Anterior cingulate cortex (tissue), 58 donors: ENCODE data around the gene CRTC2.
A peak's percentile ranks its signal among the peaks of the same experiment; 100 is the strongest.
"Not testable (repeated sequence)": the region's sequence is repeated elsewhere in the genome, so short reads cannot be mapped to it uniquely, and the experiment has no call there.

Source experiments
- DNase-seq, 58 donors: peaks; one replicate each; lab custom pipeline; 2025; lab: John Stamatoyannopoulos, UW

Gene CRTC2

DNA sequence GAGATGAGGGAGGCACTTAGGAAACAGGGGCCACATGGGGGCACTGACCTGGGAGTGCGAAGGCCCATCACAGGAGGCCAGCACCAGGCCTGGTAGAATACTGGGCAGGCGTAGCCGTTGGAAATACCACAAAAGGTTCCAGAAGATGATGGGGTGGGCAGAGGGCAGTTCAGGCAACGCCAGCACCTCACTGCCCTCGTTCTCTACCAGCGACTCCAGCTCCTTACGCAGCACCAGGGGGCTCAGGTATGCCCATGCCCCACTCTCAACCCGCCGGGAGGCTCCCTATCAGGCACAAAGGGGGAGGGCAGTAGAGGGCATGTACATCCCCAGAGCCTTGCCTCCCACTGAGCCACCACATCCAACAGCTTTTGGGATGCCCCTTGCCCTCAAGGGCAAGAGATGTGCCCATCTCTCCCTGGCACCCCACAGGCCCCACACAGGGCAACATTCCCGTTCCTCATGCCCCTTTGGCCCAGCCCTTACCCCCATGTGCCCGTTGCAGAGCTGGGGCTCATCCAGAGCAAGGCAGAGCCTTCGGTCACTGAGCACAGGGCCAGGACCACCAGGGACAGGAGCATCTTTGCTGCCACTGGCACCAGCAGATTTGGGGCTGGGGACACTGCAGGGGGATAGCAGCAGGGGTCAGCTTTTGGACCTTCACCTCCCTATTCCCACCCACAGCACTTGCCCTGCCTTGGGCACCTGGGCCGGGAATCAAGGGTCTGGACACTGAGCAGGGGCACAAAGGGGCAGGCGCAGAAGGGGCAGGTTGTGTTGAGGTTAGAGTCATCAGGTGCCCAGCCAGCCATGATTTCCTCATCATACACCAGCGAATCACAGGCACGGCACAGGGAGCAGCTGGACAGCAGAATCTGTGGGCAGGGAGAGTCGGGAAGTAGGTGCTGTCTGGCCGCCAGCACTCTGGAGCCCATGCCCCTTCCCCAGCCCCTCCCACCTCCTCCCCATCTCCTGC is 26.0 kb downstream of the CRTC2 start:
- no peak for DNase-seq

GRCh38 chr1:153929981-153930948 is 28.1 kb downstream of the CRTC2 start:
- peak in 1 of 58 donors; percentile 8 for DNase-seq

DNA sequence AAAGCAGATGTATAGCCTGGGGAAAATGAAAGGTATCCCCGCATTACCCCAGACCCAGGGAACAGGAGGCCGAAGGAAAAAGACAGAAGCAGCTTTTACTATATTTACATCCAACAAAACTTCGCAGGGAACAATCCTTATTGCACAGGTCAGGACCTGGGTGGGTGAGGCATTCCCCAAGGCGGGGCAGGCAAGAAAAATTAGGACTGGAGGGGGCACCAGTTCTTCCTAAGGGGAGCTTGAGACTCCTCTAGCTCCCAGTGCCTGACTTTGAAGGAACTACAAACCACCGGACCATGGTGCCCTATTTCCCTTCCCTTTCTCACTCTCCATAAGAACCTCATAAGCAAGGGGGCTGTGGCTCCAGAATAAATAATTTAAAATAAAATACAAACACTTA is 29.0 kb downstream of the CRTC2 start:
- peak in 1 of 58 donors; percentile 47 for DNase-seq

- DNase-seq = peak in 48 of 58 donors; percentile 6 to 88 (median 62)
These were observed 29.5 kb downstream of the CRTC2 start for GRCh38 chr1:153928791-153929341.

- DNase-seq = peak in 1 of 58 donors; percentile 17
These were observed 30.2 kb downstream of the CRTC2 start for GRCh38 chr1:153928245-153928644.

DNA sequence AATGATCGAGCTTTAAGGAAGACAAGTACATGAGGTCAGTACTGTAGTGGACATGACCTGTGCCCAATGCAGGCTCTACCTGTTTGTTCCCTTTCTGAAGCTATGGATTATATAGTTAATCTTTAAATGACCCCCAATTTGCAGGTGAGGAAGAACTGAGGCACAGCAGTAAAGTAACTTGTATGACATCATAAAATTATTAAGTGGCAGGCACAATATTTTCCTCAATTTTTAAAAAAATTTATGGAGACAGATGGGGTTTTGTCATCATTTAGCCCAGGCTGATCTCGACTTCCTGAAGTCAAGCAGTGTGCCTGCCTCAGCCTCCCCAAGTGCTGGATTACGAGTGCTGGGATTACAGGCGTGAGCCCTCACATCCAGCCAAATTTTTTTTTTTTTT is 32.0 kb downstream of the CRTC2 start:
- no peak for DNase-seq

DNA sequence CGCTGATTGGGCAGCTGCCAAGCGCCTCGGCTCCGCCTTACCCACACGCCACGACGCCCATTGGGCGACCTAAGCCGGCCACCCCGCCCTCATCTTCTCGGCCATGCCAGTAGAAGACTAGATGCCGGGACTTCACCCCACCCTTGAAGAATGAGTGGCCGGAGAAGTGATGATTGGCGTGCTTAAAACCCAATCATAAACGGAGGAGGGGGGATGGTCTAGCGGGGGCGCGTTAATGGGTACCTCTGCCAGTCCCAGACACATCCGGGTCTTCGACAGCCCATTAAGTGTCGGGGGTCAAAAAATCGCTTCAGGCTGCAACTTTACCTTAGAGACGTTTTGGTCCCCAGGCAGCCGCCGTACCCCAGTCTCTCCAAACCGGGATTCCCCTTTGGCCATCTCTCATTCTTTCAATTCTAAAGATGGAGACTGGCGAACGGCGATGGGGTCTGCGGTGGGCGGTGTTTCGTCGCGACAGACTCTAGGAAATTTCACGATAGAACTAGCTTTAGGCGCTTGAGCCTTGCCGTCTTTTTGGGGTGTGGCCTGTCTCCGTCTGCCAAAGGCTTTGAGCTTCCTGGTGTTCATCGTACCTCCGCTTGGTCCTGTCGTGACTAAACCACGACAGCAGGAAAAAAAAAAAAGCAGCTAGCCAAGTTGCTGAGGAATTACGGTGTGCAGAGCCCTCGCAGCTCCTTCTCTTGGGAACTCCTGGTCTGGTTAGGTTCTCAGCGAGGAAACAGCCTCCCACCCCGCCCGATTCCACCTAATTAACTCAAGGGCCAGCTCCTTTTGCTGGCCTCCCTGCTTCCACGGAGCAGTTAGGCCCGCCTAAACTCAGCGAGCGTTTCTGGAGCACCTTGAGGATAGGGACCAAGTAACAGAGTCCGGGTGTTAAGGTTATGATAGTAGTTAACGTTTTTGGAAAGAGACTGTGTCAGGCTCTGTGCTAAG is 35.2 kb downstream of the CRTC2 start, which contains the start of gene GATAD2B:
TSS of gene GATAD2B (minus strand) at position 1 of the 954 bp plus-strand sequence. CDS start 94,625 bp downstream, outside the sequence.
- peak; percentile 86 to 100 (median 99) for DNase-seq

- peak in 13 of 58 donors; percentile 9 to 71 (median 58) for DNase-seq
These were observed 36.1 kb downstream of the CRTC2 start for GRCh38 chr1:153922076-153922971.

DNA sequence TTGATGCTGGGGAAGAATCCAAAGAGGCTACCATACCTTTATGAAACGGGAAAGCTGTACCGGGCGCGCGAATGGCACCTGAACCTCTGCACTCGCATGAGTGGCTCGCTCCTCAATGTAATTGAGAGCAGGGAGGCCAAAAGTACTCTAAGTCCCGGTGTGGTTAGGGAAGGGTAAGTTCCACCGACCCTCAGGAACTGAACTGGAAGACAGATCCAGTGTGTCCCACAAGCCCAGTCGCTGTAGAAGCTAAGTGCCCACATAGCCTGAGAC is 36.7 kb downstream of the CRTC2 start:
- peak in 2 of 58 donors; percentile 15 to 46 for DNase-seq

DNA sequence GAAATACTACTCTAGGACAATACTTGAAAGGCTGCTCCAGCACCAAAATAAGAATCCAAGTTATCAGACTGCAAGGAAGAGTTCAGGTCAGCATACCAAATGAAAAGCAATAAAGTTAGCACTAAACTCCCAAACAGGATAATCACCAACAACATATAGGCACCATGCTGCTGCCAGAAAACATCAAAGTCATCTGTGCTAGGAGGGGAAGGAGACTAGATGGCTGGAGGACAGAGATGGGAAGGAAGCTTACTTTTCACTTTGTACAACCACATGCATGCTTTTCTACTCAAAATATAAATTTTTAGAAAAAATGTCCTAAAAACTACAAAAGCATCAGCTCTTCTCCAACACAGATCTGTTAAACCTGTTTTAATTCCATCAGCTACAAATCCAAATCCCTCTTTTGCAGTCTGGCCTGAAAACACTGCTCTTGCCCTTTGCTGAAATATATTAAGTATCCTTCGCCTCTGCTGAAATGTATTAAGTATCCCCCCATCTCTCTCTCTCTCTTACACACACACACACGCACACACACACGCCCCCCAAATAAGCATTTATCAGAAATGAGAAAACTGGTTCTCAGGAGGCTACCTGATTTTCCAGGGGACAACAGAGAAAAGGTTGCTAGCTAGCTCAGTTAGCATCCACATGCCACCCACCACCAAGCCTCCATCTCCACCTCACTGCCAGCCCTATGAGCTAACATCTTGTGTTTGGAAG is 37.2 kb downstream of the CRTC2 start:
- no peak for DNase-seq

DNA sequence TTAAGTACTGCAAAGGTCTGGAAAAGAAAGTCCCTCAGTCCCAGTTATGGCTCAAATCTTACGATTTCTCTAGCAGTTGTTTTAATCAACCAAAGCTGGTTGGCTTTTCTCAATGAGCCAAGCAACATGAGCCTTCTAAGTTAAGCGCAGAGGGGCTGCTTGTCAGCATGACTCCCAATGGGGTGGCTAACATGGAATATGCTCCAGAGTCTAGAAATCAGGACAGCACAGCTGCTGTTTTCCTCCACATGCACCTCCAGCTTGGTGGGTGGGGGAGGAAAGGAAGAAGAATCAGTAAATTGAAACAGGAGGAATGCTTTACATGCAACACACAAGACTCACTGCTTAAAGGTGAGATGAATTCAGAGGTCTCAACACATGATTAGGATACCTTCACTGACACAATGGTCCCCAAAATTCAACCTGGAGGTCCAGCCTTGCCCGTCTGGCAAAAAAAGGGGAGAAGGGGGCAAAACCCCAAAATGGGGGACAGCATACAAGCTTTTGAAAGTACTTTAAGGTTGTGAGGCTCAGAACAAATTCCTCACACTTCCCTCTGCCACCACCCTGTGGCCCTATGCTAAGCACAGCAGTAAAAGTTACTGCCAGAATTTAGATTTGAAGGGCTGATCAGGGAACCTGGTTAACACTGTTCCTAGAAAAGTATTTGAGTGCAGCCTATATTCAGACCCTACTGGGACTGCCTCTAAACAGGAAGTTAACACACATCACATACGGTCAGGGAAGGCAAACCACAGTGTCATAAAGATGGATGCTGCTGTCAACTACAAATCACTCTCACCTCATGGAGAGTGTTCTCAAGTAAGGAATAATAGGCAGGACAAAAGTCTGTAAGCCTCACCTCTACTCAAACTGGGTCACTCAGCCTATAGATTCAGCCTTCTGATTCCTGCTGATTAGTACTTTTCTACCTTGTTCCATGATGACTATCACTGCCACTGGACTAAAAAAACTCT is 38.2 kb downstream of the CRTC2 start:
- peak in 2 of 58 donors; percentile 4 for DNase-seq

- no peak for DNase-seq
These were observed 42.1 kb downstream of the CRTC2 start for GRCh38 chr1:153916297-153916696.

DNA sequence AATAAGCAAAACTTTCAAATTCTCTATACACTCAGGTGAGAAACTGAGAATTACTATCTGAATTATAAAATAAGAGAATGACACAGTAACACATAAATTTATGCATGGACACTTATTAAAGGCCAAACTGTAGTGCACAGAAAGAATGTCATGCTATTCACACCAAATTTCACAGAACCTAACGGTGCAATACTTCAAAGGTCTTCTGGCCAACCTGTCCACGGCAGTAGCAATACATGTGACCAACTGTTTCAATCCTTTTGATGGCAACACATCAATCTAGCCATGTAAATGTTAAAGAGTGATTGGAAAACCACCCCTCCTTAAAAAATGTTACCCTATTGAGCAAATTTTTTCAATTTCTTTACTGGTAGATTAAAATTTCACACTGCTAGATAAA is 46.1 kb downstream of the CRTC2 start:
- no peak for DNase-seq

DNA sequence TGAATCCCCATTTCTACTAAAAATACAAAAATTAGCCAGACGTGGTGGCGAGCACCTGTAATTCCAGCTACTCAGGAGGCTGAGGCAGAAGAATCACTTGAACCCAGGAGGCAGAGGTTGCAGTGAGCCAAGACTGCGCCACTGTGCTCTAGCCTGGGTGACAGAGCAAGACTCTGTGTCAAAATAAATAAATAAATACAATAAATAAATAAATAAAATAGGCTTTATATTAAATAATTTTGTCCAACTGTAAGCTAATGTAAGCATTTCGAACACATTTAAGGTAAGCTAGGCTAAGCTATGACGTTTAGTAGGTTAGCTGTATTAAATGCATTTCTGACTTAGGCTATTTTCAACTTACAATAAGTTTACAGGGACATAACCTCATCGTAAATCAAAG is 47.9 kb downstream of the CRTC2 start:
- not testable (repeated sequence) for DNase-seq

- DNase-seq = no peak
These were observed 50.3 kb downstream of the CRTC2 start for GRCh38 chr1:153908071-153908470.

DNA sequence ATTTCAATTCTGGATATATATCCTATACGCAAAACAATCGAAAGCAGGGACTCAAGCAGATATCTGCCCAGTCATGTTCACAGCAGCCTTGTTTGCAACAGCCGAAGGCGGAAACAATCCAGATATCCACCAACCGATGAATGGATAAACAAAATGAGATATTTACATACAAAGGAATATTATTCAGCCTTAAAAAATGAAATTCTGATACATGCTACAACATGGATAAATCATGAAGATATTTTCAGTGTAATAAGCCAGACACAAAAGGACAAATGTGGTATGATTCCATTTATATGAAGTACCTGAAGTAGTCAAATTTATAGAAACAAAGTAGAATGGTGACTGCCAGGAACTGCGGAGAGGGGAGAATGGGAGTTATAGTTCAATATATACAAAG is 51.3 kb downstream of the CRTC2 start:
- no peak for DNase-seq

DNA sequence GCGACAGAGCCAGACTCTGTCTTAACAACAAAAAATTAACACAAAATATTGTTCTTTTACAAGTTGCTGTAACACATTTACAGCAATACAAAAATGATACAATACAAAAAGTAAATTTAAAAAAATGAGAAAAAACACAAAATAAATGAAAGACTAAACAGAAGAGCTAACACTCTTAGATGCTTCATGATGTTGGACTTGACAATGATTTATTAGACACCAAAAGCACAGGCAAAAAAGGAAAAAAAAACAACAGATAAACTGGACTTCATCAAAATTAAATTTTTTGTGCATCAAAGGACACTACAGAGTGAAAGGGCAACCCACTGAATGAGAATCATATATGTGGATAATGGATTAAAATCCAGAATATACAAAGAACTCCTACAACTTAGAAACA is 52.0 kb downstream of the CRTC2 start:
- no peak for DNase-seq
